Fibroblast of lung (primary cell): Measurements from ENCODE around the gene RUNDC3A.

Experiments
- CTCF ChIP-seq, 2 donors: IDR thresholded peaks in 1 of 2; conservative IDR thresholded peaks in 1 of 2; 1 replicate in 1 of 2; 2 replicates in 1 of 2; pipeline ENCODE4 v1.5.1; 2011 to 2012; ENCODE audit warnings: low read length in 2 of 2, control low read depth in 1 of 2, inconsistent platforms in 1 of 2, low read depth in 1 of 2, mild to moderate bottlenecking in 1 of 2
- EZH2 ChIP-seq: IDR thresholded peaks from 2 replicates; pipeline ENCODE4 v1.5.1; 2012; ENCODE audit warnings: low read length, control low read depth, mild to moderate bottlenecking; ENCODE audit errors: missing control alignments

- no peak for TF ChIP-seq EZH2
- TF ChIP-seq CTCF (conservative IDR thresholded peaks at IDR 0.05 in 1 of 2, IDR thresholded peaks at IDR 0.05 in 1 of 2; ENCODE audit: low read depth in 1 of 2, low read length in 2 of 2), result no peak
Measured at GRCh38 chr17:44335968-44336367, 27.6 kb downstream of the RUNDC3A start.
